WTC11 (cell line): Measurements from ENCODE around the gene SASS6.

Source experiments
- ATF2 ChIP-seq: sonication (generic); formaldehyde crosslinking; IDR thresholded peaks from 2 replicates; pipeline ENCODE4 v1.8.1; 2022; ENCODE audit warnings: low read depth, missing genetic modification reagents, borderline replicate concordance
- CTCF ChIP-seq: fragments of 200-600 bp; IDR thresholded peaks from 2 replicates; pipeline ENCODE4 v1.8.0; 2022; ENCODE audit warnings: antibody characterized with exemption
- ELF4 ChIP-seq: sonication (generic); formaldehyde crosslinking; IDR thresholded peaks from 2 replicates; pipeline ENCODE4 v1.8.1; 2022; ENCODE audit warnings: low read depth, mild to moderate bottlenecking, moderate library complexity, missing genetic modification reagents
- GTF2I ChIP-seq: fragments of 250-450 bp; sonication (Bioruptor Pico); conservative IDR thresholded peaks from 2 replicates; pipeline ENCODE4 v1.4.0; 2021; ENCODE audit warnings: mild to moderate bottlenecking
- MAX ChIP-seq: sonication (generic); formaldehyde crosslinking; IDR thresholded peaks from 2 replicates; pipeline ENCODE4 v1.8.0; 2022; ENCODE audit warnings: mild to moderate bottlenecking, missing genetic modification reagents
- NR3C1 ChIP-seq: sonication (generic); formaldehyde crosslinking; conservative IDR thresholded peaks from 2 replicates; pipeline ENCODE4 v1.8.1; 2023; ENCODE audit warnings: low read depth, mild to moderate bottlenecking, missing genetic modification reagents
- SOX15 ChIP-seq: fragments of 250-450 bp; sonication (Bioruptor Pico); IDR thresholded peaks from 2 replicates; pipeline ENCODE4 v1.9.0; 2021; ENCODE audit warnings: mild to moderate bottlenecking
- ZBTB21 ChIP-seq: sonication (generic); formaldehyde crosslinking; IDR thresholded peaks from 2 replicates; pipeline ENCODE4 v1.8.1; 2023; ENCODE audit warnings: mild to moderate bottlenecking, missing genetic modification reagents, borderline replicate concordance
- ZMAT4 ChIP-seq: fragments of 250-450 bp; sonication (Bioruptor Pico); IDR thresholded peaks from 2 replicates; pipeline ENCODE4 v1.9.0; 2021; ENCODE audit warnings: mild to moderate bottlenecking
- ZNF121 ChIP-seq: sonication (generic); formaldehyde crosslinking; IDR thresholded peaks from 2 replicates; pipeline ENCODE4 v1.8.0; 2023; ENCODE audit warnings: missing genetic modification reagents
- ZNF138 ChIP-seq: sonication (generic); formaldehyde crosslinking; conservative IDR thresholded peaks from 2 replicates; pipeline ENCODE4 v1.8.1; 2022; ENCODE audit warnings: mild to moderate bottlenecking, moderate library complexity, missing genetic modification reagents
- TF ChIP-seq, protein P1 (sequence below): sonication (generic); formaldehyde crosslinking; IDR thresholded peaks from 2 replicates; pipeline ENCODE4 v1.8.1; 2023; ENCODE audit warnings: mild to moderate bottlenecking, missing genetic modification reagents, moderate library complexity
- TF ChIP-seq, protein P2 (sequence below): sonication (generic); formaldehyde crosslinking; IDR thresholded peaks from 2 replicates; pipeline ENCODE4 v1.8.1; 2022; ENCODE audit warnings: missing genetic modification reagents, borderline replicate concordance
- TF ChIP-seq, protein P3 (sequence below): sonication (generic); formaldehyde crosslinking; IDR thresholded peaks from 2 replicates; pipeline ENCODE4 v1.8.1; 2023; ENCODE audit warnings: mild to moderate bottlenecking, missing genetic modification reagents

- TF ChIP-seq ZMAT4 (CRISPR knock-in tag) (no peak), ZNF121 (CRISPR knock-in tag) (no peak), NR3C1 (CRISPR knock-in tag) (no peak), ELF4 (CRISPR knock-in tag) (no peak), CTCF (no peak), ZBTB21 (CRISPR knock-in tag) (no peak), ZNF138 (CRISPR knock-in tag) (no peak), ATF2 (CRISPR knock-in tag) (no peak), GTF2I (CRISPR knock-in tag) (no peak), SOX15 (no peak), MAX (CRISPR knock-in tag) (no peak)
- TF ChIP-seq, protein P1, sequence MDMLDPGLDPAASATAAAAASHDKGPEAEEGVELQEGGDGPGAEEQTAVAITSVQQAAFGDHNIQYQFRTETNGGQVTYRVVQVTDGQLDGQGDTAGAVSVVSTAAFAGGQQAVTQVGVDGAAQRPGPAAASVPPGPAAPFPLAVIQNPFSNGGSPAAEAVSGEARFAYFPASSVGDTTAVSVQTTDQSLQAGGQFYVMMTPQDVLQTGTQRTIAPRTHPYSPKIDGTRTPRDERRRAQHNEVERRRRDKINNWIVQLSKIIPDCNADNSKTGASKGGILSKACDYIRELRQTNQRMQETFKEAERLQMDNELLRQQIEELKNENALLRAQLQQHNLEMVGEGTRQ (CRISPR knock-in tag) = no peak
- TF ChIP-seq, protein P2, sequence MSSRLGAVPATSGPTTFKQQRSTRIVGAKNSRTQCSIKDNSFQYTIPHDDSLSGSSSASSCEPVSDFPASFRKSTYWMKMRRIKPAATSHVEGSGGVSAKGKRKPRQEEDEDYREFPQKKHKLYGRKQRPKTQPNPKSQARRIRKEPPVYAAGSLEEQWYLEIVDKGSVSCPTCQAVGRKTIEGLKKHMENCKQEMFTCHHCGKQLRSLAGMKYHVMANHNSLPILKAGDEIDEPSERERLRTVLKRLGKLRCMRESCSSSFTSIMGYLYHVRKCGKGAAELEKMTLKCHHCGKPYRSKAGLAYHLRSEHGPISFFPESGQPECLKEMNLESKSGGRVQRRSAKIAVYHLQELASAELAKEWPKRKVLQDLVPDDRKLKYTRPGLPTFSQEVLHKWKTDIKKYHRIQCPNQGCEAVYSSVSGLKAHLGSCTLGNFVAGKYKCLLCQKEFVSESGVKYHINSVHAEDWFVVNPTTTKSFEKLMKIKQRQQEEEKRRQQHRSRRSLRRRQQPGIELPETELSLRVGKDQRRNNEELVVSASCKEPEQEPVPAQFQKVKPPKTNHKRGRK (CRISPR knock-in tag) = no peak
- TF ChIP-seq, protein P3, sequence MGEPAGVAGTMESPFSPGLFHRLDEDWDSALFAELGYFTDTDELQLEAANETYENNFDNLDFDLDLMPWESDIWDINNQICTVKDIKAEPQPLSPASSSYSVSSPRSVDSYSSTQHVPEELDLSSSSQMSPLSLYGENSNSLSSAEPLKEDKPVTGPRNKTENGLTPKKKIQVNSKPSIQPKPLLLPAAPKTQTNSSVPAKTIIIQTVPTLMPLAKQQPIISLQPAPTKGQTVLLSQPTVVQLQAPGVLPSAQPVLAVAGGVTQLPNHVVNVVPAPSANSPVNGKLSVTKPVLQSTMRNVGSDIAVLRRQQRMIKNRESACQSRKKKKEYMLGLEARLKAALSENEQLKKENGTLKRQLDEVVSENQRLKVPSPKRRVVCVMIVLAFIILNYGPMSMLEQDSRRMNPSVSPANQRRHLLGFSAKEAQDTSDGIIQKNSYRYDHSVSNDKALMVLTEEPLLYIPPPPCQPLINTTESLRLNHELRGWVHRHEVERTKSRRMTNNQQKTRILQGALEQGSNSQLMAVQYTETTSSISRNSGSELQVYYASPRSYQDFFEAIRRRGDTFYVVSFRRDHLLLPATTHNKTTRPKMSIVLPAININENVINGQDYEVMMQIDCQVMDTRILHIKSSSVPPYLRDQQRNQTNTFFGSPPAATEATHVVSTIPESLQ (CRISPR knock-in tag) = no peak
These were observed 30.2 kb upstream of the SASS6 start for GRCh38 chr1:100162881-100163280.
